Midbrain (tissue), 1 donor: ENCODE results near the gene CLTB.
"Not testable (repeated sequence)": the region's sequence is repeated elsewhere in the genome, so short reads cannot be mapped to it uniquely, and the experiment has no call there.

Experiments
- DNase-seq: peaks from one replicate; lab custom pipeline; 2025; lab: John Stamatoyannopoulos, UW

Gene CLTB

GRCh38 chr5:176427971-176428370, 11.6 kb upstream of the CLTB start:
- DNase-seq, result no peak

GRCh38 chr5:176426876-176427275, 10.5 kb upstream of the CLTB start:
- DNase-seq, result no peak

DNA sequence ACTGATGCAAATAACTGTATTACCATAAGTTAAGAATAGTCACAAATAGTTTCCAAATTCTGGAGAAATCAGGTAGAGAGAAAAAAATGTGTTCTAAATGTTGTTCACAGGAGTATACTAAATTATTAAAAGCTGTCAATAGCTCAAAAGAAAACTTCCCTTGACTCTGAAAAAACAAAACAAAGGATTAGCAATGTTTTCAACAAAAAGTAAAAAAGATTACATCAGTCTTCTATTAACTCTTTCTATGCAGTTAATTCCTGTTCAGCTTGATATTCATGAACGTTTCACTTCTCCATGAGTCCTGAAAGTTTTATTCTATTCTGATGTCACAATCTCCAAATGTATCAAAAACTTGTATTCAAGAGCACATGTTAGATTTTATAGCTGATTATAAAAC, 9.5 kb upstream of the CLTB start:
- DNase-seq, result no peak

DNA sequence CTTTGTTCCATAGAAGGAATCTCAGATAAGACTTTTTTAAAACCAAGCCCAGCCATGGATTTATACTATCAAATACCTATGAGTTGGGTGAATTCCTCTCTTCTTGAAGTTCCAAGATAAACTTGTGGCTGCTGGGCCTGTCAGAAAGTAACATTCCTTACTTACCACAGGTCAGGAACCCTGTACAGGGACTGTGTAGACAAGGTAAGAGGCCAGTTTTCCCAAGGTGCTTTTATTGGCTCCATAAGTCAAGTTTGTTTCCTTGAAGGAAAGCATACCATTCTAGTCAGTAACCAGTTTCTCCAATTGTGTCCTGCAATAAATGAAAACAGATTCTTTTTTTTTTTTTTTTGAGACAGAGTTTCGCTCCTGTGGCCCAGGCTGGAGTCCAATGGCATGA, 8.8 kb upstream of the CLTB start:
- DNase-seq, result no peak

DNA sequence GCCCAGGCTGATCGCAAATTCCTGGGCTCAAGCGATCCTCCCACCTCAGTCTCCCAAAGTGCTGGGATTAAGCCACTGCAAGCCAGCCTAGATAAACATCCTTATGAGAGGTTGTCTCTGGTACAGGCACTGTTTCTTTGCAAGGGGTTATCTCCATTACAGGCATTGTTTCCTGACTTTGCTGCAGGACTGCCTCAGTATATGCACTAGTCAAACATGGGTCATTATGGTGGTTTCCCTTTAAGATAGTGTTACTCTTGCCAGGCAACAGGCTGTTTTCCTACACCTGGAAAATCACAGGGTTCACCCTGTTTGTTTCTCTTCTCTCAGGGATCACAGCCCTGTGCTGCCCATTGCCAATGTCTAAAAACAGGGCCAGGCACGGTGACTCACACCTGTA, 7.8 kb upstream of the CLTB start:
- no peak for DNase-seq

DNA sequence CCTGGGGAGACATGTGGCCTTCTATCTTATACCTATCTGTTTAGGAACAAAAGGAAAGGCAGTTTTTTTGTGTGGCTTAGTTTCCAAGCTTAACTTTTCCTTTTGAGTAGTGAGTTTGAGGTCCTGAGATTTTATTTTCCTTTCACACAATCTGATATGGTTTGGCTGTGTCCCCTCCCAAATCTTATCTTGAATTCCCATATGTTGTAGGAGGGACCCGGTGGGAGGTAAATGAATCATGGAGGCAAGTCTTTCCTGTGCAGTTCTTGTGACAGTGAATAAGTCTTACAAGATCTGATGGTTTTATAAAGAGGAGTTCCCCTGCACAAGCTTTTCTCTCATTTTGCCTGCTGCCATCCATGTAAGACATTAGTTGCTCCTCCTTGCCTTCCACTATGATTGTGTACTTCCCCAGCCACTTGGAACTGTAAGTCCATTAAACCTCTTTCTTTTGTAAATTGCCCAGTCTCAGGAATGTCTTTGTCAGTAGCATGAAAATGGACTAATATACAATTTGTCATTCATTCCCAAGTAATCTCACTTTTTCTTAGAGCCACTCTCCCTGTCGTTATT, 4.7 kb upstream of the CLTB start:
- DNase-seq, result no peak

DNA sequence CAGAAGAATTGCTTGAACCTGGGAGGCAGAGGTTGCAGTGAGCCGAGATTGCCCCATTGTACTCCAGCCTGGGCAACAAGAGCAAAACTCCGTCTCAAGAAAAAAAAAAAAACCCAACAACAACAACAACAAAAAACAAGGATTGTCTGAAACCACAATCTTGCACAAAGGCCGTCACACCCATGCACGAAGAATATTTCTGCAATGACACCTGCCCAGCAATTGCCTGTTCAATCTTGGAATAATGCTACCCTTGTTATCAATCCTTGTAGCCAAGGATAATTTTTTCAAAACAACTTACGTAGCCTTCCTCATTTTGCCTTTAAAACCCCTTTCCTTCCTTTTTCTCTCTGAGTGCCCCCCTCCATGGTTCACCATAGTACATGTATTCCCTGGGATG, 3.7 kb upstream of the CLTB start:
- no peak for DNase-seq

GRCh38 chr5:176418251-176418650, 1.9 kb upstream of the CLTB start:
- DNase-seq, result no peak

DNA sequence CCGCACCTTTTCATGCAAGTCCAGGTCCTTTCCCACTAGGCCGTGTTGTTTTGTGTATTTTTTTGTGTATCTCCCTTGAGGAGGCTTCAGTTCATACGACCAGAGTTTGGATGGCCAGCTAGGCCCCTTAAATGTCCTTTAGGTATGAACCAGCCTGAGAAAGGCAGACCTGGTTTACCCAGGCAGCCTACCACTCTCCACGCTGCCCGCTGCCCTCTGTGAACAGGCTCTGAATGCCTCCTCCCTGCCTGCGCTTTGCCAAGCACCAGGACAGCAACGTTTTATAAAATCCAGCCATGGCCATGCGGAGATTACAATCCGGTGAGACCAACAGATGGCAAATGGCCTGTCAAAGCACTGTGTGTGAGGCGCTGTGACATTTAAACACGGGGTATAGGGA, 626 bp upstream of the CLTB start:
- no peak for DNase-seq

- no peak for DNase-seq
Observed at GRCh38 chr5:176415240-176415951, 943 bp downstream of the CLTB start.

GRCh38 chr5:176414704-176415103, 1.6 kb downstream of the CLTB start:
- no peak for DNase-seq

DNA sequence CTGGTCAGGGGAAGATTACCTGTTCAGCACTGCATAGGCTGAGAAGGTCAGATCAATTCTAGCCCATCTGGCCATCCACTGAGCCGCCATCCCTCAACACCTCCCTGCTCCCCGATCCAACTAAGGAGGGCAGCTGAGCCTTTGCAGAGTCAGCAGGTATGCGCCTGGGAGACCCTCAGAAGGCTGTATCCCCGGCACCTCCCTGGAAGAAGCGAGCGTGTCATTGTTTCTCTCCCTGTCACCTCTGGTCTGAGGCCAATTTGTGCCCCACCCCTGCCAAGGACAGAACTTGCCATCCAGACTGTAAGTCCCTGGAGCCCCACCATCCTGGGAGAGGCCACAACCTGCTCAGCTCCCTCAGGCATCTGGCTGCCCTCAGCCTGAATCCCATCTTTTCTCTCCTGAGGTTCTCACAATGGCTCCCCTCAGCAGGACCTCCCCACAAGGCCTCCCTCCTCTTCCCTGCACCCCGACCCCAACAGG, 2.6 kb downstream of the CLTB start:
- no peak for DNase-seq

- no peak for DNase-seq
Observed at GRCh38 chr5:176413255-176413565, 3.1 kb downstream of the CLTB start.

- DNase-seq, result no peak
Observed at GRCh38 chr5:176412517-176413254, 3.7 kb downstream of the CLTB start.

- no peak for DNase-seq
Observed at GRCh38 chr5:176410486-176411180, 5.7 kb downstream of the CLTB start.

- DNase-seq, result no peak
Observed at GRCh38 chr5:176409765-176410164, 6.6 kb downstream of the CLTB start.

GRCh38 chr5:176408590-176408989, 7.7 kb downstream of the CLTB start:
- no peak for DNase-seq

GRCh38 chr5:176408252-176408573, 8.1 kb downstream of the CLTB start:
- DNase-seq, result not testable (repeated sequence)

DNA sequence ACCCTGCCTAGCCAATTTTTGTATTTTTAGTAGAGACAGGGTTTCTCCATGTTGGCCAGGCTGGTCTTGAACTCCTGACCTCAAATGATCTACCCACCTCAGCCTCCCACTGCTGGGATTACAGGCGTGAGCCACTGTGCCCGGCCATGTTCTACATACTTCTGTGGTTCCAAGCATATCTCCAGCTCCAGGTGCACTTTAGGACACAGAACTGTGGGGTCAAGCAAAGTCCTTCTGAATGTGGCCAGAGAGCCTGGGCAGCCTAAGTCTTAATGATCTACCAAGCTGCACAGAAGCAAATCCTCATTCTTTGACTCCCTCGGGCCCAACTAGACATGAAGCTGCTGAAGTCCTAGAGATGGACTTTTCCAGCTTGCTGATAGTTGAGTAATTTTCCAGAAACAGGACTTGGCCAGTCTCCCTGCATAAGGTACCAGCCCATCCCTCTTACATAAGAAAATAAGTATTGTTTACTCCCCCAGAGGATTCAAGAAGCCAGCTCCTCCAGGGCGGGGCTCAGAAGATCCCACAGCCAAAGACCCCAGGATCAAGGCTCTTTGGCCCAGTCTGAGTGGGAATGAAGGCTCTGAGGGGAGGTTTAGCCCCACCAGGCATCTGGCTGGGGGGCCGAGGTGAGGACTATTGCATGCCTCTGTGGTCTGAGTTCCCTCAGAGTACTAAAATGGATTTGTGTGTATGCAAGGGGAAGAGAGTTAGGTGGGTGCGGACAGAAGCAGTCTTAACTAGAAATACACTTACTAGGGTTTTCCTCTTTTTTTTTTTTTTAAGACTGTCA, 8.7 kb downstream of the CLTB start:
- DNase-seq, result no peak

GRCh38 chr5:176406436-176407052, 9.8 kb downstream of the CLTB start:
- DNase-seq, result no peak

DNA sequence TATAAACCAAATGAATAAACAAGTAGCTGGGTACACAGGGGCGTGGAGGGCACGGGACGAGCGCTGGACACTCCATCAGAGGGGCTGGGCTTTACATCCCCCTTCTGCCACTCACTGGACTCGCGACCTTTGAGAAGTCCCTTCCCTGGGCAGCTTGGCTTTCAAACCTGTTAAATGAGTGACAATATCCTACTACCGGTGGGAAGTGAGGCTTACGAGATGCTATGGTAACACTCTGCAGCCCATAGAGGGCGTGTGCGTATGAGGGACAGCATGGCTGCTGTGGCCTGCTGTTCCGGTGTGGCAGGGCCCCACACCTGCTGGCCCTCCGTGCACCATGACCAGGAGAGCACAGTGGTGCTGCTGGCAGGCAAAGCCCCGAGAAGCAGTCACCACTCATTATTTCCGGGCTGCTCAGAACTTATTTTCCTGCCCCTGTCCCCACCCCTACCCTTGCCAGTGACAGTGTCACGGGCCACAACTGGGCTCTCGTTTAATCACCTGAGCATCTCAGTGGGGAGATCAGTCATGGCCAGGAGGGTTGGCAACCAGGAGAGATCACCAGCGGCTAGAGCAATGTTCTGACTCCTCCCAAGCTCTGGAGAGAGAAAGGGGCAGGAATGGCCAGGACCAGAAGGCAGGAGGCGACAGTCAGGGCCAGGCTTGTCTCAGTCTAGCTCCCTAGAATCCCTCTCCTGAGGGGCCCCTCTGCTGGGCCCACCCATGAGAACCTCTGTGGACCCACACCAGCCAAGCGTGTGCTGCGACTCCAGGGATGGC, 10.5 kb downstream of the CLTB start:
- no peak for DNase-seq
